Measurements from ENCODE around the gene MZF1. TPM values are rescaled to one million over a fixed set of nuclear protein-coding genes. Genes with fewer than 3 reads are reported as not detected.
A peak's percentile ranks its signal among the peaks of the same experiment; 100 is the strongest.

MZF1 gene
- total RNA-seq, 2 donors from 2014 or later, result 29.9 to 34.0 TPM

- H3K4me1 Mint-ChIP-seq, result peaks cover 2% of the 10 kb centered on the region
- no peak overlapping the region for H3K4me3 Mint-ChIP-seq
- H3K27ac Mint-ChIP-seq, result no peak overlapping the region
- H3K36me3 Mint-ChIP-seq (ENCODE audit: low read depth), result peaks cover 2% of the 10 kb centered on the region
- ATAC-seq (no peak), DNase-seq (no peak)
- no peaks in the 10 kb centered on the region for H3K27me3 Mint-ChIP-seq
- H3K9me3 ChIP-seq (ENCODE audit: control insufficient read depth, low read length, poor library complexity, severe bottlenecking), result no peaks in the 10 kb centered on the region
Measured at GRCh38 chr19:58531034-58531840, 41.9 kb downstream of the MZF1 start.

GRCh38 chr19:58529405-58529804 is 43.7 kb downstream of the MZF1 start:
- H3K36me3 Mint-ChIP-seq (ENCODE audit: low read depth), result no peaks in the 10 kb centered on the region
- no peak overlapping the region for H3K4me3 Mint-ChIP-seq
- DNase-seq, result no peak
- no peak for ATAC-seq
- no peaks in the 10 kb centered on the region for H3K9me3 ChIP-seq (ENCODE audit: control insufficient read depth, low read length, poor library complexity, severe bottlenecking)
- H3K4me1 Mint-ChIP-seq, result no peaks in the 10 kb centered on the region
- H3K27ac Mint-ChIP-seq, result no peak overlapping the region
- no peaks in the 10 kb centered on the region for H3K27me3 Mint-ChIP-seq

GRCh38 chr19:58522709-58523108 is 50.4 kb downstream of the MZF1 start:
- peaks cover 2% of the 10 kb centered on the region for H3K36me3 Mint-ChIP-seq (ENCODE audit: low read depth)
- peaks cover 25% of the 10 kb centered on the region for H3K4me1 Mint-ChIP-seq
- no peaks in the 10 kb centered on the region for H3K9me3 ChIP-seq (ENCODE audit: control insufficient read depth, low read length, poor library complexity, severe bottlenecking)
- no peak overlapping the region for H3K27ac Mint-ChIP-seq
- H3K27me3 Mint-ChIP-seq, result no peaks in the 10 kb centered on the region
- H3K4me3 Mint-ChIP-seq, result no peak overlapping the region
- ATAC-seq (no peak), DNase-seq (no peak)

- ATAC-seq (no peak), DNase-seq (no peak)
- no peaks in the 10 kb centered on the region for H3K9me3 ChIP-seq (ENCODE audit: control insufficient read depth, low read length, poor library complexity, severe bottlenecking)
- Mint-ChIP-seq H3K4me3 (no peak overlapping the region), H3K36me3 (ENCODE audit: low read depth) (peaks cover 2% of the 10 kb centered on the region), H3K27me3 (no peaks in the 10 kb centered on the region), H3K4me1 (peaks cover 25% of the 10 kb centered on the region), H3K27ac (no peak overlapping the region)
Measured at GRCh38 chr19:58521651-58522050, 51.5 kb downstream of the MZF1 start.

- Mint-ChIP-seq H3K36me3 (ENCODE audit: low read depth) (peaks cover 2% of the 10 kb centered on the region), H3K27ac (peak overlapping the region; percentile 96), H3K27me3 (no peaks in the 10 kb centered on the region), H3K4me1 (peaks cover 32% of the 10 kb centered on the region), H3K4me3 (peak overlapping the region; percentile 97)
- DNase-seq (no peak), ATAC-seq (no peak)
- no peaks in the 10 kb centered on the region for H3K9me3 ChIP-seq (ENCODE audit: control insufficient read depth, low read length, poor library complexity, severe bottlenecking)
Measured at GRCh38 chr19:58520257-58520599, 52.9 kb downstream of the MZF1 start.

GRCh38 chr19:58519355-58520256 is 53.5 kb downstream of the MZF1 start, which contains the start of gene ZBTB45:
Gene ZBTB45, minus strand, starts transcription at chr19:58519810. Its CDS starts 2,137 bp downstream, at chr19:58517673.
- ATAC-seq, result peak; percentile 85
- Mint-ChIP-seq H3K27ac (peak within 1 kb of the TSS; percentile 96), H3K4me3 (peak within 1 kb of the TSS; percentile 97), H3K36me3 (ENCODE audit: low read depth) (peaks cover 2% of the 10 kb centered on the region), H3K4me1 (peaks cover 35% of the 10 kb centered on the region), H3K27me3 (no peaks in the 10 kb centered on the region)
- no peaks in the 10 kb centered on the region for H3K9me3 ChIP-seq (ENCODE audit: control insufficient read depth, low read length, poor library complexity, severe bottlenecking)
- peak; percentile 84 to 91 (median 87) for DNase-seq

GRCh38 chr19:58519087-58519354 is 54.1 kb downstream of the MZF1 start:
- Mint-ChIP-seq H3K4me1 (peaks cover 36% of the 10 kb centered on the region), H3K4me3 (peak overlapping the region; percentile 97), H3K27me3 (no peaks in the 10 kb centered on the region), H3K27ac (peak overlapping the region; percentile 96), H3K36me3 (ENCODE audit: low read depth) (peaks cover 2% of the 10 kb centered on the region)
- H3K9me3 ChIP-seq (ENCODE audit: control insufficient read depth, low read length, poor library complexity, severe bottlenecking), result no peaks in the 10 kb centered on the region
- ATAC-seq (peak; percentile 17), DNase-seq (peak; percentile 30 to 32 (median 31))

- peak overlapping the region; percentile 96 for H3K27ac Mint-ChIP-seq
- H3K9me3 ChIP-seq (ENCODE audit: control insufficient read depth, low read length, poor library complexity, severe bottlenecking), result no peaks in the 10 kb centered on the region
- H3K4me3 Mint-ChIP-seq, result peak overlapping the region; percentile 97
- peaks cover 2% of the 10 kb centered on the region for H3K36me3 Mint-ChIP-seq (ENCODE audit: low read depth)
- ATAC-seq (no peak), DNase-seq (no peak)
- no peaks in the 10 kb centered on the region for H3K27me3 Mint-ChIP-seq
- peaks cover 39% of the 10 kb centered on the region for H3K4me1 Mint-ChIP-seq
Measured at GRCh38 chr19:58518256-58519086, 54.7 kb downstream of the MZF1 start.

- no peak for DNase-seq
- Mint-ChIP-seq H3K36me3 (ENCODE audit: low read depth) (peaks cover 2% of the 10 kb centered on the region), H3K4me3 (no peak overlapping the region), H3K4me1 (peaks cover 39% of the 10 kb centered on the region), H3K27ac (no peak overlapping the region), H3K27me3 (no peaks in the 10 kb centered on the region)
- ATAC-seq, result no peak
- no peaks in the 10 kb centered on the region for H3K9me3 ChIP-seq (ENCODE audit: control insufficient read depth, low read length, poor library complexity, severe bottlenecking)
Measured at GRCh38 chr19:58516964-58517833, 55.9 kb downstream of the MZF1 start.

- H3K4me1 Mint-ChIP-seq, result peaks cover 39% of the 10 kb centered on the region
- H3K36me3 Mint-ChIP-seq (ENCODE audit: low read depth), result peaks cover 2% of the 10 kb centered on the region
- H3K27ac Mint-ChIP-seq, result no peak overlapping the region
- no peaks in the 10 kb centered on the region for H3K27me3 Mint-ChIP-seq
- ATAC-seq, result no peak
- DNase-seq, result no peak
- H3K9me3 ChIP-seq (ENCODE audit: control insufficient read depth, low read length, poor library complexity, severe bottlenecking), result no peaks in the 10 kb centered on the region
- no peak overlapping the region for H3K4me3 Mint-ChIP-seq
Measured at GRCh38 chr19:58516246-58516836, 56.8 kb downstream of the MZF1 start.

GRCh38 chr19:58515259-58515658 is 57.9 kb downstream of the MZF1 start:
- Mint-ChIP-seq H3K4me3 (peak overlapping the region; percentile 67), H3K4me1 (peaks cover 37% of the 10 kb centered on the region), H3K27ac (no peak overlapping the region), H3K36me3 (ENCODE audit: low read depth) (peaks cover 2% of the 10 kb centered on the region), H3K27me3 (no peaks in the 10 kb centered on the region)
- no peak for DNase-seq
- H3K9me3 ChIP-seq (ENCODE audit: control insufficient read depth, low read length, poor library complexity, severe bottlenecking), result no peaks in the 10 kb centered on the region
- ATAC-seq, result no peak

GRCh38 chr19:58514564-58515022 is 58.5 kb downstream of the MZF1 start:
- DNase-seq, result no peak

More at GRCh38 chr19:58514564-58515022, 58.5 kb downstream of the MZF1 start:
- no peak for ATAC-seq
- H3K9me3 ChIP-seq (ENCODE audit: control insufficient read depth, low read length, poor library complexity, severe bottlenecking), result no peaks in the 10 kb centered on the region
- Mint-ChIP-seq H3K27ac (peak overlapping the region; percentile 60), H3K27me3 (no peaks in the 10 kb centered on the region), H3K36me3 (ENCODE audit: low read depth) (peaks cover under 1% of the 10 kb centered on the region), H3K4me3 (peak overlapping the region; percentile 84), H3K4me1 (peaks cover 31% of the 10 kb centered on the region)

Measured in T-helper 17 cell (primary cell).